ENCODE data around the gene UBE3C.

- TF ChIP-seq POLR2A (IDR thresholded peaks at IDR 0.05) (no peak), CTCF (IDR thresholded peaks at IDR 0.05) (no peak)
Measured at GRCh38 chr7:157139111-157139809, 534 bp downstream of the UBE3C start.

Data from lower leg skin (tissue), 3 donors.